ENCODE data around the gene MSX1.

MSX1 gene

GRCh38 chr4:4842476-4843441, 16.7 kb upstream of the MSX1 start:
- no peak for DNase-seq

- no peak for DNase-seq
Measured at GRCh38 chr4:4843635-4844291, 15.7 kb upstream of the MSX1 start.

GRCh38 chr4:4845027-4845426, 14.4 kb upstream of the MSX1 start:
- no peak for DNase-seq

- DNase-seq: no peak
Measured at GRCh38 chr4:4847011-4847410, 12.5 kb upstream of the MSX1 start.

- no peak for DNase-seq
Measured at GRCh38 chr4:4848540-4848939, 10.9 kb upstream of the MSX1 start.

GRCh38 chr4:4849106-4849505, 10.4 kb upstream of the MSX1 start:
- no peak for DNase-seq

GRCh38 chr4:4849524-4850193, 9.8 kb upstream of the MSX1 start:
- no peak for DNase-seq

- no peak for DNase-seq
Measured at GRCh38 chr4:4851081-4851480, 8.4 kb upstream of the MSX1 start.

GRCh38 chr4:4851906-4852305, 7.6 kb upstream of the MSX1 start:
- no peak for DNase-seq

GRCh38 chr4:4852591-4853362, 6.7 kb upstream of the MSX1 start:
- DNase-seq: no peak

- no peak for DNase-seq
Measured at GRCh38 chr4:4853371-4853823, 6.1 kb upstream of the MSX1 start.

GRCh38 chr4:4853921-4854648, 5.4 kb upstream of the MSX1 start:
- no peak for DNase-seq

GRCh38 chr4:4854649-4855295, 4.7 kb upstream of the MSX1 start:
- no peak for DNase-seq

GRCh38 chr4:4855301-4856070, 4.0 kb upstream of the MSX1 start:
- DNase-seq: no peak

- no peak for DNase-seq
Measured at GRCh38 chr4:4856071-4857000, 3.1 kb upstream of the MSX1 start.

- no peak for DNase-seq
Measured at GRCh38 chr4:4857001-4857808, 2.3 kb upstream of the MSX1 start.

GRCh38 chr4:4857809-4858508, 1.5 kb upstream of the MSX1 start:
- DNase-seq: no peak

All from DMS79 (cell line).